Fibroblast of skin of left quadriceps (primary cell): ENCODE results near the gene FIP1L1.
"Not testable (repeated sequence)": the region's sequence is repeated elsewhere in the genome, so short reads cannot be mapped to it uniquely, and the experiment has no call there.

ENCODE experiments used
- DNase-seq, 2 experiments: peaks; one replicate each; pipeline ENCODE4 v3.0.0-alpha.2; 2013; ENCODE audit warnings: low read depth in 2 of 2

Gene FIP1L1, protein sequence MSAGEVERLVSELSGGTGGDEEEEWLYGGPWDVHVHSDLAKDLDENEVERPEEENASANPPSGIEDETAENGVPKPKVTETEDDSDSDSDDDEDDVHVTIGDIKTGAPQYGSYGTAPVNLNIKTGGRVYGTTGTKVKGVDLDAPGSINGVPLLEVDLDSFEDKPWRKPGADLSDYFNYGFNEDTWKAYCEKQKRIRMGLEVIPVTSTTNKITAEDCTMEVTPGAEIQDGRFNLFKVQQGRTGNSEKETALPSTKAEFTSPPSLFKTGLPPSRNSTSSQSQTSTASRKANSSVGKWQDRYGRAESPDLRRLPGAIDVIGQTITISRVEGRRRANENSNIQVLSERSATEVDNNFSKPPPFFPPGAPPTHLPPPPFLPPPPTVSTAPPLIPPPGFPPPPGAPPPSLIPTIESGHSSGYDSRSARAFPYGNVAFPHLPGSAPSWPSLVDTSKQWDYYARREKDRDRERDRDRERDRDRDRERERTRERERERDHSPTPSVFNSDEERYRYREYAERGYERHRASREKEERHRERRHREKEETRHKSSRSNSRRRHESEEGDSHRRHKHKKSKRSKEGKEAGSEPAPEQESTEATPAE

GRCh38 chr4:53377319-53378170, at the start of gene FIP1L1:
Gene FIP1L1, plus strand, starts transcription at chr4:53377641. Its CDS starts 198 bp downstream, at chr4:53377839.
- peak; percentile 78 to 79 for DNase-seq

GRCh38 chr4:53334916-53335315, 42.5 kb upstream of the FIP1L1 start:
- DNase-seq, result not testable (repeated sequence)

DNA sequence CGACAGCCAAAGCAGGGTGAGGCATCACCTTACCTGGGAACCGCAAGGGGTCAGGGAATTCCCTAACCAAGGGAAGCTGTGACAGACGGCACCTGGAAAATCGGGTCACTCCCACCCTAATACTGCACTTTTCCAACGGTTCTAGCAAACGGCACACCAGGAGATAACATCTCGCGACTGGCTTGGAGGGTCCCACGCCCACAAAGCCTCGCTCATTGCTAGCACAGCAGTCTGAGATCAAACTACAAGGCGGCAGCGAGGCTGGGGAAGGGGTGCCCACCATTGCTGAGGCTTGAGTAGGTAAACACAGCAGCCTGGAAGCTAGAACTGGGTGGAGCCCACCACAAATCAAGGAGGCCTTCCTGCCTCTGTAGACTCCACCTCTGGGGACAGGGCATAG, 37.3 kb upstream of the FIP1L1 start:
- not testable (repeated sequence) for DNase-seq

DNA sequence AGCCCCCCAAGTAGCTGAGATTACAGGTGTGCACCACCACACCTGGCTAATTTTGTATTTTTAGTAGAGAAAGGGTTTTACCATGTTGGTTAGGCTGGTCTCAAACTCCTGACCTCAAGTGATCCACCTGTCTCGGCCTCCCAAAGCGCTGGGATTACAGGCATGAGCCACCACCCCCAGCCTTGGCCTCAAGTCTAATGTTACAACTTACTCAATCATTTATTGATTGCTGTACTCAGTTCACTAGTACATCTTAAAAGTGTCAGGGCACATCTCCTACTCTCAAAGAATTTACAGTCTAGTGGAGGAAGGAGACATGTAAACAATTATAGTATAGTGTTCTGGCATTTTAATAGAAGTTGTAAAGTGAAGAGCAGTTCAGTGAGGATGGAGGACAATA, 31.0 kb upstream of the FIP1L1 start:
- DNase-seq, result not testable (repeated sequence)

GRCh38 chr4:53346920-53347852, 30.3 kb upstream of the FIP1L1 start:
- peak in 1 of 2 experiments; percentile 21 for DNase-seq

- DNase-seq, result no peak
Observed at GRCh38 chr4:53348046-53348445, 29.4 kb upstream of the FIP1L1 start.

- DNase-seq, result peak in 1 of 2 experiments; percentile 18
Observed at GRCh38 chr4:53349091-53349491, 28.4 kb upstream of the FIP1L1 start.

DNA sequence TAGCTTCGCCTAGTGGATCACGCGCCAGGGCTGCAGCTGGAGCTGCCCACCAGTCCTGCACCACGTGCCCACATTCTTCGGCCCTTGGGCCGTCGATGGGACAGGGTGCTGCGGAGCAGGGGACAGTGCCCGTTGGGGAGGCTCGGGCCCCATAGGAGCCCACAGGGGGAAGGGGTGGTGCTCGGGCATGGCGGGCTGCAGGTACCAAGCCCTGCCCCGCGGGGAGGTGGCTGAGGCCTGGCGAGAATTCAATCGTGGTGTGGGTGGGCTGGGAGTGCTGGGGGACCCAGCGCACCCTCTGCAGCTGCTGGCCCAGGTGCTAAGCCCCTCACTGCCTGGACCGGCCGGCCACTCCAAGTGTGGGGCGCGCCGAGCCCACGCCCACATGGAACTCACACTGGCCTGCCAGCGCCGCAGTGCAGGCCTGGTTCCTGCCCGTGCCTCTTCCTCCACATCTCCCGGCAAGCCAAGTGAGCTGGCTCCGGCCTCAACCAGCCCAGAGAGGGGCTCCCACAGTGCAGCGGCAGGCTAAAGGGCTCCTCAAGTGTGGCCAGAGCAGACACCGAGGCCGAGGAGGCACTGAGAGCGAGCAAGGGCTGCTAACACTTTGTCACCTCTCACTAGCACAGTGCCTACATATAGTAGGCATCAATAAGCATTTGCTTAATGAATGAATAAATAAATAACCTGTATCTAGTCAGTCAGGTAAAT, 23.3 kb upstream of the FIP1L1 start:
- DNase-seq, result no peak

DNA sequence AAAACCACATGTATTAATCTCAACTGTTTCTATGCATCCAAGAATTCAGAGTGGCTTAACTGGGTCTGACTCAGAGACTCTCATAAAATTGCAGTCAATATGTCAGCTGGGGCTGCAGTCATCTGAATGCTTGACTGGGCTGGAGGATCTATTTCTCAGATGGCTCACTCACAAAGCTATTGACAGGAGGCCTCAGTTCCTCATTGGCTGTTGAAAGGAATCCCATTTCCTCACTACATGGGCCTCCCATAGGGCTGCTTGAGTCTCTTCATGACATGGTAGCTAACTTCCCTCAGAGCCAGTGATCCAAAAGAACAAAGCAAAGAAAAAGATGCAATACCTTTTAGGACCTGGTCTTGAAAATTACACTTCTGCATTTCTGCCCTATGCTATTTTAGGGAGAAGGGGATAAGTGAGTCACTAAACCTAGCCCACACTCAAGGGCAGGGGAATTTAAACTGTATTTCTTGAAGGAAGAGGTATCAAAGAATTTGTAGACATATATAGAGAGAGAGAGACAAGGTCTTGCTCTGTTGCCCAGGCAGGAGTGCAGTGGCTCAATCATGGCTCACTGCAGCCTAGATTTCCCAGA, 21.4 kb upstream of the FIP1L1 start:
- no peak for DNase-seq

DNA sequence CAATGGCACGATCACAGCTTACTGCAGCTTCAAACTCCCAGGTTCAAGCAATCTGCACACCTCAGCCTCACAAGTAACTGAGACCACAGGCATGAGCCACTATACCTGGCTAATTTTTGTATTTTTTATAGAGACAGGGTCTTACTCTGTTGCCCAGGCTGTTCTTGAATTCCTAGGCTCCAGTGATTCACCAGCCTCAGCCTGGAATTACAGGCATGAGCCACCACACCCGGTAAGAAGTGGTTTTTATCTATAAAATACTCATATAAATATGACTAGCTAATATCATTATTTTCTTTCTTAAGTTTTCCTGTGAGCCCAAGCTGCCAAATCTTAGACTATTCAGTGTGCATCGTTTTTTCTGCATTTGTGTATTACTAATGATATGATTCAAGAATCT, 16.0 kb upstream of the FIP1L1 start:
- DNase-seq, result no peak

DNA sequence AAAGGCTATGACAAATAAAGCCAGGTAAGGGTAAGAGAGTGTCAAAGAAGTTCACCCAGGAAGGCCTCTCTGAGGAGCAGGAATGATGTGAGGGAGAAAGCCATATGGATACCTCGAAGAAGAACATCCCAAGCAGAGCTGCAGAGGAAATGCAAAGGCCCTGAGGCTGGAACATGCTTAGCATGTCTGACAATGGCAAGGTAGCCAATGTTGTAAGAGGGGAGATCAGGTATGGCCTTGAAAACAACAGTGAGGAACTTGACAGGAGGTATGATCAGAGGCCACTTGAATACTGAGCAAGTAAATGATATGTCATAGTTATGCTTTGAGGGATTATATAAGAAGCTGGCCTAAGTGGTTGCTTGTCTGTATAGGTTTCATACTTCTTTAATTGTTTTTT, 15.3 kb upstream of the FIP1L1 start:
- no peak for DNase-seq

DNA sequence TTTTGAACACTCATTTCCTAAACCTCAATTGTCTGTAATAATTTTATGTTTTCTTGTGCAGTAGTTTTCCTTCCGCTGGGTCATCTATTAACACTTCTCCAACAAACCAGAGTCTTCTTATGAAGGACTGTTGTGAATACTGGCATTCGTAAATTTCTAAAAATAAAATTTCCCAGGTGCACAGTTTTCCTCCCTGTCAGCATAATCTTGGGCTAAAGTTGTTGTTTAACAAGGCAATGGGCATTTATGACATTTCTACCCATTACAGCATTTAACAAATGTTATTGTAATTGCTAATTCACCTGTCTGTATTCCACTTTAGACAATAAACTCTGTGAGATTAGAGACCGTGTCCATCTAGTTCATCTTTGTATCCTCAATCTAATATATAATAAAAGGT, 12.8 kb upstream of the FIP1L1 start:
- no peak for DNase-seq

DNA sequence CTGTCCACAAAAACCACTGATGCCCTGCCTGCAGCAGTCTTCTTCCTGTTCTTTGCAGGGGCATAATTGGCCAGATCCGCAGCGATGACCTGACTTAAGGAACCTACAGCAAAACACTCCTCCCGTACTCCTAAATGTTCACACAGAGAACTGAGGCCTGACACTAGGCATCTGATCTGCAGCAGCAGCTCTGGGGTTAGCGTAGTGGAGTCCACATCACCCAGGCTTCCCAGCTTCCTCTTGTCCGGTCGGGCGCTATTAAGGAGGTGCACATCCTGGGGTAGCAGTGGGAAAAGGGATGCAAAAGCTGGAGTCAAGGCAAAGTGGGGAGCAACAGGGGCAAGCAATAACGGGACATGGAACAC, 12.3 kb upstream of the FIP1L1 start:
- no peak for DNase-seq

DNA sequence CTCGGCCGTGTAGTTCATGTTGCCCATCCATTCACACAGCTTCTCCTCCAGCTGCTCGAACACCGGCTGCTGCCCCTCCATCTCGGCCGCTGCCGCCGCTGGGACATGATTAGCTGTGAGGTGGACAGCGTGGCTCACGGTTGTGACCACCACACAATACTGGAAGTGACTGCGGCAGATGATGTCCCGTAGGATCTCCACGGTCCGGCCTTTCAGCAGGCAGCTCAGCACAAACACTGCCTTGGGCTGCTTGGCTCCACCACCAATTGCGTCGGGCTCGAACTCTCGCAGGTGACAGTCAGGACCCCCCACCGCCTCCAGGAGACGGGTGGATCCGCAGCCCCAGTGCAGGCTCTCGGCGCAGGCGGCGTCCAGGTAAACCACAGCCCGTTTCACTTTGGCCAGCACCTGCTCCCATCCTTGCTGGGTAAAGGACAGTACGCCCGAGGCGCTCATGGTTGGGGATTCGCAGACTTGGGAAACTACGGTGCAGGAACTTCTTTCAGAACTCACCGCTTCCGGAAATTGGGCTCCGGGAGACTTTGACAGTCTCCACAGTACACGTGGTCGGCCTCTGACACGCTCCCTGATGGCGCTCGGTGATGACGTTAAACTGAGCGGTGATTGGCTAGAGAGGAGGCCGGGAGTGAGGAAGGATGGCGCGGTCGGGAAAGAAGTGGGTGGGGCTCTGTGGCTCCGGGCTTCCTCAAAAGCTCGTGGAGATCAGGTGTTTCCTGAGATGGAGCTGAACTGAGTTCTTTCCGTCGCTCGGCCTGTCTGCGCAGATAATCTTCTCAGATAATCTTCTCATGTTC, 11.7 kb upstream of the FIP1L1 start, which contains the start of gene SCFD2:
SCFD2 (minus strand) TSS at position 576 of the 815 bp plus-strand sequence.
- DNase-seq, result peak; percentile 95 to 96

- no peak for DNase-seq
Observed at GRCh38 chr4:53366301-53366716, 11.1 kb upstream of the FIP1L1 start.

GRCh38 chr4:53367721-53368120, 9.7 kb upstream of the FIP1L1 start:
- no peak for DNase-seq

DNA sequence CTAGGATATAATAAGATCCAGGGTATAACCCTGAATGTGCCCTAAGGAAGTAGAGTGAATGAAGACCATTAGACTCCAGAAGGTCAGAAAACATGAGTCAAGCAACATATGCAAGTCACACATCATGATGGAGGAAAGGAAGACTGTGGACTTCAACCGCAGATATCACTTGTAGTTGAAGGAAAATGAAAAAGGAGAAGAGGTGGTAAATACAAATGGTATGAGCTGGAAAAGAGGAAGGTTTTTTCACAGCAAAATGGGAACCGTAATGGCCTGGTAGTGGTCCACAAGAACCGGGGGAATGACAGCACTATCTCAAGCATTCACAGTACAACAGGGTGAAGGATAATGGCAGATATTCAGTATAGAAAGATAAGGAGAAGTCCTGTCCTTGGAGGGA, 6.4 kb upstream of the FIP1L1 start:
- DNase-seq, result no peak

- DNase-seq, result no peak
Observed at GRCh38 chr4:53371843-53372521, 5.5 kb upstream of the FIP1L1 start.

- no peak for DNase-seq
Observed at GRCh38 chr4:53374777-53375258, 2.6 kb upstream of the FIP1L1 start.
